H1 (cell line): ENCODE data around the gene OMA1. TPM values are rescaled to one million over a fixed set of nuclear protein-coding genes. Genes with fewer than 3 reads are reported as not detected.
"Not testable (repeated sequence)": the region's sequence is repeated elsewhere in the genome, so short reads cannot be mapped to it uniquely, and the experiment has no call there.

ENCODE experiments used
- CTCF ChIA-PET: fragments of 300-600 bp; sonication (Branson Sonifier 250); formaldehyde crosslinking; loops from one replicate; lab custom pipeline; 2021; ENCODE audit not compliant: partially characterized antibody; lab: Charles Lee
- POLR2A ChIA-PET: fragments of 300-600 bp; sonication (Branson Sonifier 250); formaldehyde crosslinking; loops from one replicate; lab custom pipeline; 2021; ENCODE audit warnings: inconsistent platforms; ENCODE audit not compliant: partially characterized antibody; lab: Charles Lee
- DNase-seq, 2 experiments: peaks; one replicate each; pipeline versions ENCODE4 v3.0.0 to v3.0.0-alpha.2; 2010 to 2022; ENCODE audit warnings: low spot score in 2 of 2, low read depth in 1 of 2, mixed read lengths in 1 of 2
- FAIRE-seq: peaks from 2 replicates; lab custom pipeline; 2011; peaks lifted over from hg19 to GRCh38; lab: Jason Lieb, UNC
- H2AFZ ChIP-seq: 2 replicates; pipeline ENCODE4 v1.8.1; 2012; ENCODE audit warnings: low read length, inconsistent platforms
- H2AK5ac ChIP-seq: 2 replicates; pipeline ENCODE4 v1.6.1; 2013; ENCODE audit warnings: low read depth, low read length
- H2BK120ac ChIP-seq: replicated peaks from 2 replicates; pipeline ENCODE3; 2013; ENCODE audit warnings: low read depth, low read length, inconsistent platforms
- H2BK12ac ChIP-seq: 2 replicates; pipeline ENCODE4 v1.6.1; 2013; ENCODE audit warnings: low read depth, low read length
- H2BK15ac ChIP-seq: 2 replicates; pipeline ENCODE4 v1.6.1; 2013; ENCODE audit warnings: low read length
- H2BK20ac ChIP-seq: 2 replicates; pipeline ENCODE4 v1.6.1; 2013; ENCODE audit warnings: low read length
- H2BK5ac ChIP-seq: 2 replicates; pipeline ENCODE4 v1.6.1; 2013; ENCODE audit warnings: low read depth, low read length
- H3K14ac ChIP-seq: 2 replicates; pipeline ENCODE4 v1.6.1; 2013; ENCODE audit warnings: inconsistent platforms; ENCODE audit not compliant: insufficient read length
- H3K18ac ChIP-seq: 2 replicates; pipeline ENCODE4 v1.6.1; 2013; ENCODE audit warnings: low read length; ENCODE audit errors: extremely low read depth
- H3K23ac ChIP-seq: 2 replicates; pipeline ENCODE4 v1.6.1; 2013; ENCODE audit warnings: inconsistent platforms; ENCODE audit not compliant: insufficient read length
- H3K23me2 ChIP-seq: 2 replicates; pipeline ENCODE4 v1.6.1; 2013; ENCODE audit warnings: low read depth, low read length
- H3K27ac ChIP-seq: 2 replicates; pipeline ENCODE4 v1.6.1; 2011; ENCODE audit warnings: low read depth, low read length, inconsistent platforms
- H3K27me3 ChIP-seq, 4 experiments: replicated peaks in 1 of 4; 1 replicate in 1 of 4; 2 replicates in 3 of 4; pipeline versions ENCODE4 v1.6.1 to v1.8.1; 2011 to 2013; ENCODE audit warnings: low read length in 3 of 4, mild to moderate bottlenecking in 3 of 4, inconsistent platforms in 2 of 4, mixed read lengths in 2 of 4, moderate library complexity in 1 of 4; ENCODE audit not compliant: control insufficient read depth in 3 of 4, insufficient read depth in 3 of 4; ENCODE audit errors: extremely low read depth in 1 of 4
- H3K36me3 ChIP-seq, 4 experiments: 2 replicates each; pipeline versions ENCODE4 v1.6.1 to v1.8.1; 2011 to 2013; ENCODE audit warnings: mild to moderate bottlenecking in 4 of 4, low read length in 3 of 4, moderate library complexity in 2 of 4, control low read depth in 1 of 4, inconsistent platforms in 1 of 4; ENCODE audit not compliant: insufficient read depth in 4 of 4, control insufficient read depth in 2 of 4
- H3K4ac ChIP-seq: replicated peaks from 2 replicates; pipeline ENCODE3; 2013; ENCODE audit warnings: low read length, low read depth, mixed read lengths, inconsistent platforms; ENCODE audit not compliant: insufficient read length
- H3K4me1 ChIP-seq, 4 experiments: replicated peaks in 1 of 4; 1 replicate in 1 of 4; 2 replicates in 3 of 4; pipeline versions ENCODE4 v1.6.1 to v1.8.1; 2011 to 2013; ENCODE audit warnings: low read length in 3 of 4, inconsistent platforms in 2 of 4, mixed read lengths in 1 of 4; ENCODE audit not compliant: insufficient read depth in 4 of 4, control insufficient read depth in 3 of 4
- H3K4me2 ChIP-seq, 2 experiments: 2 replicates each; pipeline versions ENCODE4 v1.6.1 to v1.8.1; 2011 to 2013; ENCODE audit warnings: low read depth in 2 of 2, low read length in 2 of 2, control low read depth in 1 of 2, inconsistent platforms in 1 of 2, mild to moderate bottlenecking in 1 of 2; ENCODE audit not compliant: insufficient read depth in 1 of 2
- H3K4me3 ChIP-seq, 4 experiments: fragments of 200-600, 300-600 bp in 1 of 4; sonication (generic), shearing (Covaris generic), sonication (Bioruptor Twin) in 1 of 4; 2 replicates each; pipeline versions ENCODE4 v1.5.1 to v1.8.1; 2011 to 2016; ENCODE audit warnings: low read length in 4 of 4, low read depth in 3 of 4, control low read depth in 2 of 4, inconsistent platforms in 2 of 4, mild to moderate bottlenecking in 2 of 4, mixed read lengths in 1 of 4, moderate library complexity in 1 of 4; ENCODE audit not compliant: insufficient read depth in 2 of 4; ENCODE audit errors: extremely low read depth in 1 of 4
- H3K56ac ChIP-seq: replicated peaks from 2 replicates; pipeline ENCODE3; 2013; ENCODE audit warnings: low read depth, mild to moderate bottlenecking, mixed read lengths, low read length, inconsistent platforms; ENCODE audit not compliant: insufficient read length
- H3K79me1 ChIP-seq: 2 replicates; pipeline ENCODE4 v1.6.1; 2013; ENCODE audit warnings: low read depth, low read length, control low read depth
- H3K79me2 ChIP-seq, 2 experiments: 2 replicates each; pipeline versions ENCODE4 v1.6.1 to v1.8.1; 2012 to 2013; ENCODE audit warnings: low read length in 2 of 2, mild to moderate bottlenecking in 2 of 2, inconsistent platforms in 1 of 2; ENCODE audit not compliant: insufficient read depth in 2 of 2, control insufficient read depth in 1 of 2
- H3K9ac ChIP-seq, 4 experiments: replicated peaks in 1 of 4; 1 replicate in 1 of 4; 2 replicates in 3 of 4; pipeline versions ENCODE4 v1.6.1 to v1.8.1; 2011 to 2013; ENCODE audit warnings: low read depth in 3 of 4, low read length in 3 of 4, control low read depth in 2 of 4, mild to moderate bottlenecking in 2 of 4, moderate library complexity in 2 of 4, inconsistent platforms in 1 of 4; ENCODE audit errors: extremely low read depth in 1 of 4
- H3K9me3 ChIP-seq, 2 experiments: 2 replicates each; pipeline versions ENCODE4 v1.6.1 to v1.8.1; 2012 to 2013; ENCODE audit warnings: mild to moderate bottlenecking in 2 of 2, moderate library complexity in 2 of 2, control low read depth in 1 of 2, inconsistent platforms in 1 of 2, low read depth in 1 of 2, low read length in 1 of 2, mixed read lengths in 1 of 2; ENCODE audit not compliant: insufficient read depth in 2 of 2
- H4K20me1 ChIP-seq, 2 experiments: replicated peaks in 1 of 2; 2 replicates each; pipeline versions ENCODE3 to v1.8.1; 2011 to 2013; ENCODE audit warnings: inconsistent platforms in 2 of 2, low read length in 2 of 2, mild to moderate bottlenecking in 1 of 2; ENCODE audit not compliant: insufficient read depth in 2 of 2, control insufficient read depth in 1 of 2
- H4K5ac ChIP-seq: 2 replicates; pipeline ENCODE4 v1.6.1; 2013; ENCODE audit warnings: low read length, low read depth, mixed read lengths, inconsistent platforms; ENCODE audit not compliant: insufficient read length
- H4K8ac ChIP-seq: 2 replicates; pipeline ENCODE4 v1.8.0; 2013; ENCODE audit warnings: mild to moderate bottlenecking, moderate library complexity, low read length, inconsistent platforms; ENCODE audit not compliant: insufficient read depth; ENCODE audit errors: extremely low read depth
- H4K91ac ChIP-seq: replicated peaks from 2 replicates; pipeline ENCODE3; 2013; ENCODE audit warnings: low read length, mixed read lengths, inconsistent platforms; ENCODE audit not compliant: insufficient read length
- WGBS, 2 experiments: shearing (Covaris generic) in 1 of 2; methylation state at CpG; one replicate each; pipeline versions ENCODE4 v1.1.6 to v1.1.7; 2013 to 2015; ENCODE audit warnings: low lambda C conversion rate in 2 of 2, mixed read lengths in 2 of 2, inconsistent platforms in 1 of 2, low coverage in 1 of 2, missing lambda C conversion rate in 1 of 2; ENCODE audit not compliant: insufficient replicate concordance in 2 of 2, insufficient coverage in 1 of 2, insufficient read length in 1 of 2; ENCODE audit errors: extremely low coverage in 1 of 2, missing lambda C conversion rate in 1 of 2; 5-methylcytosine and 5-hydroxymethylcytosine counted together
- polyA plus RNA-seq, 7 experiments: library from polyadenylated mRNA; depleted of rRNA in 3 of 7; stranded (reverse) in 5 of 7; unstranded in 2 of 7; fragments of >200 nt in 5 of 7; fragments of 200-250 nt in 2 of 7; gene quantifications; 1 replicate in 5 of 7; 2 replicates in 1 of 7; 4 replicates in 1 of 7; pipeline versions ENCODE4 v1.2.1 to v1.2.3, GENCODE V29; 2011 to 2013; ENCODE audit warnings: missing spikeins in 2 of 7, mixed read lengths in 2 of 7
- total RNA-seq: library from RNA; stranded (reverse); fragmentation: NEBNext Ultra II Directional; extraction: Animal tissue kit (Norgen Biotek cat#: 25700); gene quantifications from 2 replicates; pipeline ENCODE4 v1.2.1, GENCODE V29; 2021

The OMA1 gene
- total and polyA plus RNA-seq, 2 of the 8 experiments (the other 6 are each of a cell fraction or from before 2014, with no cell fraction given) = 7.7 to 11.7 TPM

GRCh38 chr1:58488914-58489313 lies 57.6 kb downstream of the OMA1 start:
- H2BK12ac ChIP-seq, H4K5ac ChIP-seq, H3K14ac ChIP-seq, FAIRE-seq, H4K8ac ChIP-seq, H3K23ac ChIP-seq, H2AK5ac ChIP-seq, H3K27me3 ChIP-seq, H3K4me3 ChIP-seq, H3K36me3 ChIP-seq, H2BK5ac ChIP-seq, H3K79me1 ChIP-seq, H2BK15ac ChIP-seq, H3K27ac ChIP-seq, H3K4me2 ChIP-seq, H3K23me2 ChIP-seq, H2BK20ac ChIP-seq, H3K4ac ChIP-seq, H4K20me1 ChIP-seq, H3K79me2 ChIP-seq, H3K18ac ChIP-seq, H3K56ac ChIP-seq, H3K9ac ChIP-seq, H2BK120ac ChIP-seq, H3K4me1 ChIP-seq, CTCF ChIA-PET, POLR2A ChIA-PET, DNase-seq, H2AFZ ChIP-seq, H4K91ac ChIP-seq: not testable (repeated sequence)
- H3K9me3 ChIP-seq = peaks cover 10 to 12% of the 10 kb centered on the region in 2 experiments; a peak in 3 of 4 replicates
- 93% methylated on average over 18 of the region's 18 CpGs; no CpG with 5 or more reads in 1 of the 2 experiments for WGBS, 2 experiments
